H9 (cell line): ENCODE measurements around the gene STKLD1. TPM values are rescaled to one million over a fixed set of nuclear protein-coding genes. Genes with fewer than 3 reads are reported as not detected.
"Not testable (repeated sequence)": the region's sequence is repeated elsewhere in the genome, so short reads cannot be mapped to it uniquely, and the experiment has no call there.

Experiments used
- DNase-seq: peaks from one replicate; pipeline ENCODE4 v3.0.0-alpha.2; 2017
- H2AFZ ChIP-seq: one replicate; pipeline ENCODE4 v1.6.1; 2013; ENCODE audit warnings: mild to moderate bottlenecking, low read length, control low read depth, moderate library complexity
- H2AK5ac ChIP-seq: 2 replicates; pipeline ENCODE4 v1.6.1; 2013; ENCODE audit warnings: low read length, control low read depth, mixed read lengths; ENCODE audit not compliant: insufficient read length
- H2BK120ac ChIP-seq: one replicate; pipeline ENCODE4 v1.6.1; 2013; ENCODE audit warnings: low read depth, mild to moderate bottlenecking, low read length, control low read depth, inconsistent platforms; ENCODE audit not compliant: poor library complexity, severe bottlenecking
- H2BK12ac ChIP-seq: 2 replicates; pipeline ENCODE4 v1.6.1; 2013; ENCODE audit warnings: low read length, control low read depth, mixed read lengths, low read depth; ENCODE audit not compliant: insufficient read length
- H2BK15ac ChIP-seq: 2 replicates; pipeline ENCODE4 v1.6.1; 2013; ENCODE audit warnings: low read depth, low read length, control low read depth
- H2BK20ac ChIP-seq: one replicate; pipeline ENCODE4 v1.6.1; 2013; ENCODE audit warnings: low read depth, mild to moderate bottlenecking, low read length, control low read depth, inconsistent platforms; ENCODE audit not compliant: poor library complexity, severe bottlenecking
- H2BK5ac ChIP-seq: 2 replicates; pipeline ENCODE4 v1.6.1; 2013; ENCODE audit warnings: low read length, control low read depth, mixed read lengths; ENCODE audit not compliant: insufficient read length
- H3K14ac ChIP-seq: 2 replicates; pipeline ENCODE4 v1.6.1; 2013; ENCODE audit warnings: low read length, control low read depth; ENCODE audit not compliant: insufficient read depth
- H3K18ac ChIP-seq: 2 replicates; pipeline ENCODE4 v1.6.1; 2013; ENCODE audit warnings: low read depth, mild to moderate bottlenecking, mixed read lengths, low read length, control low read depth; ENCODE audit not compliant: insufficient read length
- H3K23ac ChIP-seq: 2 replicates; pipeline ENCODE4 v1.6.1; 2013; ENCODE audit warnings: low read length, control low read depth, mixed read lengths, low read depth; ENCODE audit not compliant: insufficient read length
- H3K23me2 ChIP-seq: 2 replicates; pipeline ENCODE4 v1.6.1; 2013; ENCODE audit warnings: low read depth, mild to moderate bottlenecking, mixed read lengths, low read length, control low read depth; ENCODE audit not compliant: insufficient read length, poor library complexity, severe bottlenecking
- H3K27ac ChIP-seq: 2 replicates; pipeline ENCODE4 v1.5.1; 2013; ENCODE audit warnings: low read length, control low read depth, mixed read lengths, low read depth; ENCODE audit not compliant: insufficient read length
- H3K27me3 ChIP-seq: 2 replicates; pipeline ENCODE4 v1.6.1; 2013; ENCODE audit warnings: low read length, control low read depth, inconsistent platforms; ENCODE audit not compliant: insufficient read depth
- H3K4ac ChIP-seq: 2 replicates; pipeline ENCODE4 v1.6.1; 2013; ENCODE audit warnings: low read depth, mild to moderate bottlenecking, control low read depth, inconsistent platforms, low read length, moderate library complexity
- H3K4me1 ChIP-seq: 2 replicates; pipeline ENCODE4 v1.6.1; 2013; ENCODE audit warnings: low read length, control low read depth, inconsistent platforms; ENCODE audit not compliant: insufficient read depth
- H3K4me2 ChIP-seq: 2 replicates; pipeline ENCODE4 v1.6.1; 2013; ENCODE audit warnings: low read length, control low read depth, mixed read lengths; ENCODE audit not compliant: insufficient read length, insufficient read depth
- H3K56ac ChIP-seq: 2 replicates; pipeline ENCODE4 v1.6.1; 2013; ENCODE audit warnings: low read depth, mild to moderate bottlenecking, mixed read lengths, low read length, control low read depth; ENCODE audit not compliant: insufficient read length
- H3K79me1 ChIP-seq: 2 replicates; pipeline ENCODE4 v1.6.1; 2013; ENCODE audit warnings: low read depth, mild to moderate bottlenecking, moderate library complexity, low read length, control low read depth, inconsistent platforms; ENCODE audit not compliant: insufficient read depth, poor library complexity, severe bottlenecking
- H3K79me2 ChIP-seq: 2 replicates; pipeline ENCODE4 v1.6.1; 2013; ENCODE audit warnings: low read length, control low read depth, inconsistent platforms; ENCODE audit not compliant: insufficient read depth
- H3K9ac ChIP-seq: 2 replicates; pipeline ENCODE4 v1.6.1; 2013; ENCODE audit warnings: low read length, control low read depth, mixed read lengths; ENCODE audit not compliant: insufficient read length; ENCODE audit errors: extremely low read depth
- H3K9me3 ChIP-seq: one replicate; pipeline ENCODE4 v1.6.1; 2013; ENCODE audit warnings: low read depth, low read length, inconsistent platforms; ENCODE audit not compliant: control insufficient read depth
- H3T11ph ChIP-seq: one replicate; pipeline ENCODE4 v1.6.1; 2013; ENCODE audit warnings: mild to moderate bottlenecking, low read length, control low read depth, inconsistent platforms
- H4K20me1 ChIP-seq: one replicate; pipeline ENCODE4 v1.6.1; 2013; ENCODE audit not compliant: control insufficient read depth, insufficient read length, insufficient read depth
- H4K5ac ChIP-seq: 2 replicates; pipeline ENCODE4 v1.6.1; 2013; ENCODE audit warnings: low read depth, mild to moderate bottlenecking, mixed read lengths, low read length, control low read depth; ENCODE audit not compliant: insufficient read length
- H4K8ac ChIP-seq: replicated peaks from 2 replicates; pipeline ENCODE4 v1.6.1; 2013; ENCODE audit warnings: low read length, control low read depth, mixed read lengths, low read depth; ENCODE audit not compliant: insufficient read length
- H4K91ac ChIP-seq: 2 replicates; pipeline ENCODE4 v1.6.1; 2013; ENCODE audit warnings: low read depth, mild to moderate bottlenecking, moderate library complexity, mixed read lengths, low read length, control low read depth; ENCODE audit not compliant: insufficient read length
- H3K27ac Mint-ChIP-seq, 3 experiments: 2 replicates in 2 of 3; 3 replicates in 1 of 3; pipeline ENCODE4 v1.8.0; 2020 to 2021; ENCODE audit warnings: mixed read lengths in 3 of 3, mild to moderate bottlenecking in 1 of 3, moderate library complexity in 1 of 3
- H3K27me3 Mint-ChIP-seq: 2 replicates; pipeline ENCODE4 v1.8.0; 2021; ENCODE audit warnings: low read depth, mild to moderate bottlenecking, moderate library complexity, mixed read lengths
- H3K36me3 Mint-ChIP-seq, 3 experiments: 2 replicates in 2 of 3; 3 replicates in 1 of 3; pipeline ENCODE4 v1.8.0; 2020 to 2021; ENCODE audit warnings: low read depth in 3 of 3, mixed read lengths in 3 of 3; ENCODE audit not compliant: insufficient read depth in 1 of 3
- H3K4me1 Mint-ChIP-seq, 2 experiments: 2 replicates each; pipeline ENCODE4 v1.8.0; 2020; ENCODE audit warnings: mixed read lengths in 2 of 2
- H3K4me3 Mint-ChIP-seq, 2 experiments: 2 replicates in 1 of 2; 3 replicates in 1 of 2; pipeline ENCODE4 v1.8.0; 2020 to 2021; ENCODE audit warnings: mild to moderate bottlenecking in 2 of 2, mixed read lengths in 2 of 2, moderate library complexity in 1 of 2
- H3K9me3 Mint-ChIP-seq, 2 experiments: 2 replicates in 1 of 2; 3 replicates in 1 of 2; pipeline ENCODE4 v1.8.0; 2020; ENCODE audit warnings: mild to moderate bottlenecking in 2 of 2, mixed read lengths in 2 of 2, moderate library complexity in 1 of 2
- WGBS: extraction: QIAGEN DNeasy Blood & Tissue Kit; methylation state at CpG from one replicate; pipeline ENCODE4 v1.1.7; 2013; ENCODE audit warnings: missing lambda C conversion rate, low lambda C conversion rate, mixed read lengths; ENCODE audit not compliant: insufficient read length; ENCODE audit errors: extremely low coverage; 5-methylcytosine and 5-hydroxymethylcytosine counted together
- total RNA-seq: library from RNA; stranded (reverse); gene quantifications from 2 replicates; pipeline ENCODE4 v1.2.1, GENCODE V29; 2021

The STKLD1 gene
- total RNA-seq, 1 experiment from 2014 or later, result 0.57 TPM

DNA sequence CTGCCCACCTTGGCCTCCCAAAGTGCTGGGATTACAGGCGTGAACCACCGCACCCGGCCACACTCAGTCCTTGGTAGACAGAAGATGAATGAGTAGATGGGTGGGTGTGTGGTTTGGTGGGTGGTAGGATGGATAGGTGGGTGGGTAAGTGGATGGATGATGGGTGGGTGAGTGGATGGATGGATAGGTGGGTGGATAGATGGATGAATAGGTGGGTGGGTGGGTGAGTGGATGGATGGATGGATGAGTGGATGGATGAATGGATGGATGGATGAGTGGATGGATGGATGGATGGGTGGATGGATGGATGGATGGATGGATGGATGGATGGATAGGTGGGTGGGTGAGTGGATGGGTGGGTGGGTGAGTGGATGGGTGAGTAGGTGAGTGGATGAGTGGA lies 16.1 kb downstream of the STKLD1 start:
- not testable (repeated sequence) for H3K4me1 Mint-ChIP-seq, H3K4me3 Mint-ChIP-seq, DNase-seq, H3K27ac Mint-ChIP-seq, H2BK120ac ChIP-seq, H3K27me3 ChIP-seq, H3K4me2 ChIP-seq, H3K79me2 ChIP-seq, H2BK12ac ChIP-seq, H3T11ph ChIP-seq, H4K8ac ChIP-seq, H3K23me2 ChIP-seq, H3K4me1 ChIP-seq, H2AFZ ChIP-seq, H4K5ac ChIP-seq, H2BK5ac ChIP-seq, H3K23ac ChIP-seq, H2BK20ac ChIP-seq, H2BK15ac ChIP-seq, H3K56ac ChIP-seq, H3K9me3 ChIP-seq, H3K9ac ChIP-seq, H3K27ac ChIP-seq, H4K91ac ChIP-seq, H4K20me1 ChIP-seq, H2AK5ac ChIP-seq, H3K4ac ChIP-seq, H3K79me1 ChIP-seq, H3K36me3 Mint-ChIP-seq, H3K14ac ChIP-seq, H3K18ac ChIP-seq
- H3K27me3 Mint-ChIP-seq, result peaks cover 42% of the 10 kb centered on the region
- no CpG with 5 or more reads among the region's 3 CpGs for WGBS
- H3K9me3 Mint-ChIP-seq, result peaks cover 15% of the 10 kb centered on the region in 2 experiments
